Mesothelial cell of epicardium (in vitro differentiated cells): ENCODE results near the gene ADARB2. TPM values are rescaled to one million over a fixed set of nuclear protein-coding genes. Genes with fewer than 3 reads are reported as not detected.

Experiments used
- DNase-seq, 2 experiments: peaks; one replicate each; pipeline ENCODE4 v3.0.0; 2021; ENCODE audit warnings: low spot score in 2 of 2; ENCODE audit not compliant: unreplicated experiment in 2 of 2
- H3K27ac Mint-ChIP-seq: 2 replicates; pipeline ENCODE4 v1.8.0; 2021; ENCODE audit warnings: mixed read lengths
- H3K27me3 Mint-ChIP-seq: 2 replicates; pipeline ENCODE4 v1.8.0; 2021; ENCODE audit warnings: low read depth, mixed read lengths
- H3K36me3 Mint-ChIP-seq: 2 replicates; pipeline ENCODE4 v1.8.0; 2021; ENCODE audit warnings: mixed read lengths
- H3K4me1 Mint-ChIP-seq: 2 replicates; pipeline ENCODE4 v1.8.0; 2021; ENCODE audit warnings: mixed read lengths
- H3K4me3 Mint-ChIP-seq: 2 replicates; pipeline ENCODE4 v1.8.0; 2021; ENCODE audit warnings: mild to moderate bottlenecking, moderate library complexity, mixed read lengths
- H3K9me3 Mint-ChIP-seq: 2 replicates; pipeline ENCODE4 v1.8.0; 2021; ENCODE audit warnings: mixed read lengths
- total RNA-seq: library from RNA; stranded (reverse); gene quantifications from 3 replicates; pipeline ENCODE4 v1.2.1, GENCODE V29; 2021
- TF ChIP-seq, protein P1 (sequence below): fragments of 200-600 bp; sonication (generic); IDR thresholded peaks from one replicate; pipeline ENCODE4 v1.5.0; 2021; ENCODE audit warnings: antibody characterized with exemption; ENCODE audit not compliant: unreplicated experiment

The ADARB2 gene
- total RNA-seq, 1 donor from 2014 or later: 0.38 TPM

DNA sequence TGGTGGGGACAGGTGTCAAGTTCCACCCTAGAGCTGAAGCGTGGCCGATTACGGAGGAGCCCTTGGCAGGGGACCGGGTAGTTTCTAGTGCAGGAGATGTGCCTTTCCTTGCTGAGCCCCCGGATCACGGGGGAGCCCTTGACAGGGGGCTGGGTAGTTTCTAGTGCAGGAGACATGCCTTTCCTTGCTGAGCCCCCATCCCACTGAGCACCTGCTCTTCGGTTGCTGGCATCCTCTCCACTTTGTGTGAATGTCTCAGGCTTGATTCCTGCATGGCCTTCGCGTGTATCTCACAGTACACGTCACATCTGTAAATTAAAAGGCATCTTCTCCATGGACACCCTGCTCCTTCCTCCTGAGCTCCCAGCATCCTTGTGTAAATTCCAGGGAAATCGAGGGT, 263.5 kb downstream of the ADARB2 start:
- no peaks in the 10 kb centered on the region for H3K4me1 Mint-ChIP-seq
- H3K4me3 Mint-ChIP-seq: no peak overlapping the region
- H3K36me3 Mint-ChIP-seq: no peaks in the 10 kb centered on the region
- peaks cover 7% of the 10 kb centered on the region for H3K9me3 Mint-ChIP-seq
- no peak overlapping the region for H3K27ac Mint-ChIP-seq
- no peak for DNase-seq
- TF ChIP-seq, protein P1, sequence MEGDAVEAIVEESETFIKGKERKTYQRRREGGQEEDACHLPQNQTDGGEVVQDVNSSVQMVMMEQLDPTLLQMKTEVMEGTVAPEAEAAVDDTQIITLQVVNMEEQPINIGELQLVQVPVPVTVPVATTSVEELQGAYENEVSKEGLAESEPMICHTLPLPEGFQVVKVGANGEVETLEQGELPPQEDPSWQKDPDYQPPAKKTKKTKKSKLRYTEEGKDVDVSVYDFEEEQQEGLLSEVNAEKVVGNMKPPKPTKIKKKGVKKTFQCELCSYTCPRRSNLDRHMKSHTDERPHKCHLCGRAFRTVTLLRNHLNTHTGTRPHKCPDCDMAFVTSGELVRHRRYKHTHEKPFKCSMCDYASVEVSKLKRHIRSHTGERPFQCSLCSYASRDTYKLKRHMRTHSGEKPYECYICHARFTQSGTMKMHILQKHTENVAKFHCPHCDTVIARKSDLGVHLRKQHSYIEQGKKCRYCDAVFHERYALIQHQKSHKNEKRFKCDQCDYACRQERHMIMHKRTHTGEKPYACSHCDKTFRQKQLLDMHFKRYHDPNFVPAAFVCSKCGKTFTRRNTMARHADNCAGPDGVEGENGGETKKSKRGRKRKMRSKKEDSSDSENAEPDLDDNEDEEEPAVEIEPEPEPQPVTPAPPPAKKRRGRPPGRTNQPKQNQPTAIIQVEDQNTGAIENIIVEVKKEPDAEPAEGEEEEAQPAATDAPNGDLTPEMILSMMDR: no peak
- H3K27me3 Mint-ChIP-seq: peaks cover 42% of the 10 kb centered on the region

DNA sequence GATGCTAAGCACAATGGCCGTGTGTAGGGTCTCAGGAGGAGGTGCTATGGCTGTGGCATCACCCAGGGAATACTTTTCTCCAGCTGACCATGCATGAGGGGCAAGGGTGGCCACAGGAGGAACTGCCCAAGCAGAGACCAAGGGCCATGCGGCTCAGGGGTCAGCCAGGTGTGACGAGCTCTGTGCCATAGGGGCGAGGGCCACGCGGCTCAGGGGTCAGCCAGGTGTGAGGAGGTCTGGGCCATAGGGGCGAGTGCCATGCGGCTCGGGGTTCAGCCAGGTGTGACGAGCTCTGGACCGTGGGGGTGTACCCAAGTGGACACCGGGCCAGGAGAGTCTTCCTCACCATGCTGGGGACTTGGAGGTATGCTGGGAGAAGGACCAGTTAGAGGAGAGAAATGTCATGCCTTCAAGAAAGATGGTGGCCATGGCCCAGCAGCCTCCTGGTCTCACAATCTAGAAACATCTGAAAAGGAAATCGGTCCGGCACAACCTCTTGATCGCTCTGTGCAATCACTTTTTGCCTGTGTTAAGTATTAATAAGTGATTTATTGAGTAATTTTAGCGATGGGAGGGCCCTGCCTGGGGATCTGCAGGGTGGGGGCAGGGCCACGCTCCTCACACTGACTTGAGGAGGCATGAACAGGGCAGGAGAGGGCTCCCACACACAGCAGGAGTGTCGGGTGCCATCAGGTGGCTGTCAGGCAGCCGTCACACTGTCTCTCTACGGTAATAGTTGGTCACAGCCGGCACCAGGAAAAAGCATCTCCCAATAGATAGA, 265.0 kb downstream of the ADARB2 start:
- Mint-ChIP-seq H3K27ac (no peak overlapping the region), H3K27me3 (peaks cover 48% of the 10 kb centered on the region), H3K36me3 (no peaks in the 10 kb centered on the region), H3K4me1 (no peaks in the 10 kb centered on the region), H3K9me3 (no peaks in the 10 kb centered on the region), H3K4me3 (no peak overlapping the region)
- TF ChIP-seq, protein P1: no peak
- DNase-seq: no peak

DNA sequence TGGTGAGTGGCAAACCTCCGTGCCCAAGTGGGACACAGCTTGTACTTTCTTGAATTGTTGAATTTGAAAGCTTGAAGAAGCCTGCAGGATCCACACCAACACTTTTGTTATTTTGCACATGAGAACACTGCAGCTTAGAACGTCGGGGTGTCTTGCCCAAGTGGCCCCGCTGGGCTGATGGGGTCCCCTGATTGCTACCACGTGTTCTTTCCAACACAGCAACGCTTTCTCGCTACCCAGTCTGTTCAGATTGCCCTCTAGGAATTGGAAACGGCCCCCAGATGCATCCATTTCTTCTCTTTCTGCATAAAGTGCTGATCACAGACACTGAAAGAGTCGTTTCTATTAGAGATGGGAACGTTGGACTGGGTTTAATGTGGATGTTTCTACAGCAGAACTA, 268.5 kb downstream of the ADARB2 start:
- DNase-seq: no peak
- H3K4me3 Mint-ChIP-seq: no peak overlapping the region
- H3K4me1 Mint-ChIP-seq: peaks cover 15% of the 10 kb centered on the region
- H3K27ac Mint-ChIP-seq: no peak overlapping the region
- TF ChIP-seq, protein P1: no peak
- H3K27me3 Mint-ChIP-seq: peaks cover 52% of the 10 kb centered on the region
- H3K9me3 Mint-ChIP-seq: no peaks in the 10 kb centered on the region
- no peaks in the 10 kb centered on the region for H3K36me3 Mint-ChIP-seq

DNA sequence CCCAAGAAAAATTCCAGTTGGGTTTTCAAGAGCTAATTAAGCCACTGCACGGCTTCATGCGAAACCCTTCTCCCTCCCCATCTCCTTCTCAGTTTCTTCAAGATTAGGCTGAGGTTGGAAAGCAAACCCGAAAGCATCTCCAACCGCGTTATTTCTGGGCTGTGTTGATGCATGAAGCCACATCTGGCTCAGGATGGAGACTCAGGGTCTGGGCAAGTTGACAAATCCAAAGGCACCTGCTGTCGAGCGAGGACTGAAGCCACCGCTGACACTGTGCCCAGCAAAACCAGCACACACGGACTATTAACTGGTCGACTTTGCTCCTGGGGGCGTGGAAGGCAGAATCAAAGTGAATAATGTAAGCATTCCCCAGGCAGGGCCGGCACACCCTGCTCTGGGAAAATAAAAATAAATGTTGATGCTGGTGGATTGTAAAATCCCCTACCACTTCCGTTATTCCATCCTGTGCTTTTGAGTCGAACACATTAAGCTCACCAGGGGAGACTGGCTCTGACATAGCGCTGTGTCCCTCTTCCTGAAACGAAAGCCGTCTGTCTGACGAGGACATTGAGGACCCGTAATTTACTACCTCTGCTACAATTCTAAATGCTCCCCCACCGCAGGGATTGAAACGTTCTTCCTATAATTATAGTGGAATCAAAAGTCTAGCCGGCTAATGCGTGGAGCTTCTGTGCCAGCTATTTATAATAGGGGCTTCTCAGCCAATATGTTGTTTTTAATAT, 269.8 kb downstream of the ADARB2 start:
- Mint-ChIP-seq H3K9me3 (no peaks in the 10 kb centered on the region), H3K27ac (no peak overlapping the region), H3K4me1 (peaks cover 16% of the 10 kb centered on the region), H3K27me3 (peaks cover 48% of the 10 kb centered on the region), H3K4me3 (no peak overlapping the region), H3K36me3 (no peaks in the 10 kb centered on the region)
- TF ChIP-seq, protein P1: no peak
- DNase-seq: no peak

DNA sequence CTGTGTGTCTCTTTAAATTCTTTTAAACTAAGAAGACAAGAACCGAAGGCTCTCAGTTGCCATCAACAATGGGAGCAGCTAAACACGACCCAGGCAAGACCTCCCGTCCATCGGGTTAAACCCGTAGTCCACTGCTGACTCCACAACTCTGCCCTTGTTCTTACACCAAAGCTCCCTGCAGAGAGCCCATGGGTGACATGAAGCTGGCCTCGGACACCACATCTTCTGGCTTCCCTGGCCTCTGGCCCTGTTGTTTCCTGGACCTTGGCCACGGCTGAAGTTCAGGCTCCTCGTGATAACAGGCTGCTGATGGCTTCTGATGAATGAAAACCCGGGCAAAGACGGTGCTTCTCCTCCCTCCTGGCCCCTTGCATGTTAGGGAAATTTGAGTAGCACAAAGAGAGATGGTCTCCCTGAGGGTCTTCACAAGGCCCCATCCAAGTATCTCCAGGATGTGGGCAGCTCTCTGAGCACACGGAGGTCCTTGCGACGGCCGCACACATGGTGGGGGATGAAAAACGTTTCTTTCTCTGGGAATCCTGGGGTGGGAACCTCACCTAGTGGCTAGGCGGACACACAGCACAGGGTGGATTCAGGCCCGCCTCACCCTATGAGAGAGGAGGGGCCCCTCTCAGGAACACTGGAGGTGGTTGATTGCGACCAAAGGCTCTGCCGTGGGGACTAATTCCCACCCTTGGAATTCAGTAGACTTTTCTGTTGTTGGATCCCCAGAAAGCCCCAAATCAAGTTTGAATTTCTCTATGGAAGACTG, 271.1 kb downstream of the ADARB2 start:
- Mint-ChIP-seq H3K9me3 (no peaks in the 10 kb centered on the region), H3K4me3 (no peak overlapping the region), H3K27ac (no peak overlapping the region), H3K36me3 (no peaks in the 10 kb centered on the region), H3K4me1 (peaks cover 16% of the 10 kb centered on the region), H3K27me3 (peaks cover 43% of the 10 kb centered on the region)
- DNase-seq: no peak
- TF ChIP-seq, protein P1: no peak
